GM12878 (cell line): Measurements from ENCODE around the gene SLC35F3. TPM values are rescaled to one million over a fixed set of nuclear protein-coding genes. Genes with fewer than 3 reads are reported as not detected.

Experiments
- ATAC-seq: fragments of 200-7000 bp; cut with Tn5 transposase; 3 replicates; pipeline ENCODE4 v1.9.1; 2020; ENCODE audit warnings: mild to moderate bottlenecking, moderate library complexity
- BruUV-seq: library from RNA; stranded (reverse); fragments of 400-500 nt; replicated peaks from 2 replicates; lab custom pipeline; 2021; lab: Mats Ljungman, UMichigan
- CTCF ChIA-PET: fragments of 300-600 bp; sonication (Branson Sonifier 250); formaldehyde crosslinking; extraction: SDS; loops from one replicate; lab custom pipeline; 2021; ENCODE audit warnings: inconsistent platforms; lab: Yijun Ruan, JAX
- POLR2A ChIA-PET: fragments of 350-600 bp; formaldehyde crosslinking; extraction: SDS; loops from one replicate; lab custom pipeline; 2021; ENCODE audit warnings: inconsistent platforms; lab: Charles Lee
- RAD21 ChIA-PET: fragments of 300-600 bp; sonication (Branson Sonifier 250); formaldehyde crosslinking; loops from one replicate; lab custom pipeline; 2023; ENCODE audit warnings: antibody characterized with exemption; ENCODE audit not compliant: unreplicated experiment; lab: Charles Lee
- SMC1A ChIA-PET: fragments of 300-600 bp; sonication (Branson Sonifier 250); formaldehyde crosslinking; loops from one replicate; lab custom pipeline; 2023; ENCODE audit not compliant: unreplicated experiment, uncharacterized antibody; lab: Charles Lee
- DNase-seq: peaks from one replicate; pipeline ENCODE4 v3.0.0-alpha.2; 2011; ENCODE audit warnings: low read depth, low spot score
- FAIRE-seq: peaks from 3 replicates; lab custom pipeline; 2011; peaks lifted over from hg19 to GRCh38; lab: Jason Lieb, UNC
- H2AFZ ChIP-seq: 2 replicates; pipeline ENCODE4 v1.6.0; 2011; ENCODE audit warnings: low read depth, low read length, control low read depth; ENCODE audit not compliant: control insufficient read depth
- H3K27ac ChIP-seq: 2 replicates; pipeline ENCODE4 v1.5.1; 2011; ENCODE audit warnings: control low read depth; ENCODE audit not compliant: control insufficient read depth, insufficient read depth
- H3K27me3 ChIP-seq, 2 experiments: replicated peaks in 1 of 2; 2 replicates each; pipeline versions ENCODE4 v1.6.0 to v1.6.1; 2011; ENCODE audit warnings: low read length in 1 of 2; ENCODE audit not compliant: control insufficient read depth in 2 of 2, insufficient read depth in 2 of 2
- H3K36me3 ChIP-seq, 2 experiments: 2 replicates each; pipeline ENCODE4 v1.5.1; 2011; ENCODE audit warnings: low read length in 1 of 2; ENCODE audit not compliant: control insufficient read depth in 2 of 2, insufficient read depth in 2 of 2
- H3K4me1 ChIP-seq: 2 replicates; pipeline ENCODE4 v1.6.1; 2011; ENCODE audit warnings: mild to moderate bottlenecking, low read length, moderate library complexity, mixed read lengths; ENCODE audit not compliant: control insufficient read depth, insufficient read depth
- H3K4me2 ChIP-seq: 2 replicates; pipeline ENCODE4 v1.6.0; 2011; ENCODE audit warnings: control low read depth; ENCODE audit not compliant: control insufficient read depth, insufficient read depth
- H3K4me3 ChIP-seq: fragments of 200-600 bp; sonication (generic); 2 replicates; pipeline ENCODE4 v1.5.1; 2016
- H3K79me2 ChIP-seq: 2 replicates; pipeline ENCODE4 v1.6.0; 2011; ENCODE audit warnings: low read length; ENCODE audit not compliant: control insufficient read depth, insufficient read depth
- H3K9ac ChIP-seq: 2 replicates; pipeline ENCODE4 v1.8.0; 2011; ENCODE audit warnings: low read length, control low read depth, mixed read lengths; ENCODE audit not compliant: control insufficient read depth, insufficient read depth
- H3K9me3 ChIP-seq: replicated peaks from 3 replicates; pipeline ENCODE4 v1.5.1; 2011; ENCODE audit warnings: mild to moderate bottlenecking, low read length; ENCODE audit not compliant: control insufficient read depth, insufficient read depth
- H4K20me1 ChIP-seq: 2 replicates; pipeline ENCODE4 v1.6.0; 2011; ENCODE audit not compliant: control insufficient read depth, insufficient read depth
- BCL11A ChIP-seq: IDR thresholded peaks from 2 replicates; pipeline ENCODE4 v1.6.1; 2011; ENCODE audit warnings: low read depth, low read length
- BHLHE40 ChIP-seq, 2 experiments: fragments of 450-650 bp in 1 of 2; IDR thresholded peaks; 2 replicates each; pipeline ENCODE4 v1.6.1; 2011 to 2017; ENCODE audit warnings: low read depth in 2 of 2, borderline replicate concordance in 1 of 2, improper control_type of control experiment in 1 of 2, low read length in 1 of 2, mild to moderate bottlenecking in 1 of 2
- CEBPB ChIP-seq, 2 experiments: fragments of 150-350 bp in 1 of 2; IDR thresholded peaks; 2 replicates each; pipeline ENCODE4 v1.6.1; 2012 to 2014; ENCODE audit warnings: low read depth in 2 of 2, low read length in 2 of 2, borderline replicate concordance in 1 of 2, inconsistent platforms in 1 of 2
- ESRRA ChIP-seq: IDR thresholded peaks from 2 replicates; pipeline ENCODE4 v1.6.1; 2012; ENCODE audit warnings: mild to moderate bottlenecking, low read length, improper control_type of control experiment
- GABPA ChIP-seq: IDR thresholded peaks from 2 replicates; pipeline ENCODE4 v1.6.1; 2014; ENCODE audit warnings: antibody characterized with exemption, low read depth, mild to moderate bottlenecking, inconsistent platforms
- IKZF2 ChIP-seq, 2 experiments: fragments of 450-650 bp; IDR thresholded peaks; 2 replicates each; pipeline ENCODE4 v1.6.1; 2017; ENCODE audit warnings: mild to moderate bottlenecking in 2 of 2, moderate library complexity in 2 of 2
- KLF5 ChIP-seq: fragments of 450-650 bp; IDR thresholded peaks from 2 replicates; pipeline ENCODE4 v1.6.1; 2014; ENCODE audit warnings: mild to moderate bottlenecking; ENCODE audit not compliant: partially characterized antibody
- MEF2A ChIP-seq: IDR thresholded peaks from 2 replicates; pipeline ENCODE4 v1.6.1; 2011; ENCODE audit warnings: low read depth, mild to moderate bottlenecking, low read length, moderate library complexity; ENCODE audit not compliant: insufficient read depth
- STAT1 ChIP-seq: fragments of 450-650 bp; conservative IDR thresholded peaks from 2 replicates; pipeline ENCODE4 v1.6.1; 2014; ENCODE audit warnings: antibody characterized with exemption, mild to moderate bottlenecking
- SUZ12 ChIP-seq: fragments of 200-600 bp; sonication (generic); IDR thresholded peaks from one replicate; pipeline ENCODE4 v1.6.1; 2018; ENCODE audit warnings: antibody characterized with exemption, mild to moderate bottlenecking; ENCODE audit not compliant: unreplicated experiment
- WRNIP1 ChIP-seq: IDR thresholded peaks from 2 replicates; pipeline ENCODE4 v1.6.1; 2011; ENCODE audit warnings: low read depth, low read length, improper control_type of control experiment, borderline replicate concordance
- WGBS: methylation state at CpG from one replicate; pipeline ENCODE4 v1.1.6; 2016; ENCODE audit warnings: low lambda C conversion rate; ENCODE audit not compliant: insufficient replicate concordance, insufficient coverage; ENCODE audit errors: missing lambda C conversion rate; 5-methylcytosine and 5-hydroxymethylcytosine counted together
- in situ Hi-C: fragments of 300-500 bp; cut with MboI; formaldehyde crosslinking; loops from 9 replicates; pipeline ENCODE4 v1.14.3; 2018; ENCODE audit warnings: mixed read lengths
- intact Hi-C: fragments of 100-400 bp; cut with micrococcal nuclease; formaldehyde crosslinking; loops from one replicate; pipeline ENCODE4 v1.14.2; 2022; ENCODE audit not compliant: unreplicated experiment
- polyA plus RNA-seq, 11 experiments: library from polyadenylated mRNA; depleted of rRNA in 4 of 11; unstranded in 6 of 11; stranded (reverse) in 5 of 11; fragments of >200 nt; fragmentation: Nextera tagmentation in 4 of 11; fragmentation: Illumina TruSeq in 1 of 11; extraction: Ambion mirVana in 4 of 11; extraction: Trizol in 1 of 11; gene quantifications; 1 replicate in 1 of 11; 2 replicates in 10 of 11; pipeline versions ENCODE4 v1.2.1 to v1.2.3, GENCODE V29; 2011 to 2016; ENCODE audit warnings: inconsistent platforms in 2 of 11, missing spikeins in 2 of 11, low read depth in 1 of 11
- total RNA-seq, 4 experiments: library from RNA; depleted of rRNA in 3 of 4; stranded (reverse); fragments of >200 nt in 3 of 4; fragmentation: Illumina TruSeq in 1 of 4; extraction: Trizol in 1 of 4; gene quantifications; 2 replicates each; pipeline versions ENCODE4 v1.2.1 to v1.2.3, GENCODE V29; 2013 to 2021

The SLC35F3 gene
- total and polyA plus RNA-seq, 10 of the 15 experiments (the other 5 are each of a cell fraction or from before 2014, with no cell fraction given): 1.0 to 8.6 (median 5.7) TPM

DNA sequence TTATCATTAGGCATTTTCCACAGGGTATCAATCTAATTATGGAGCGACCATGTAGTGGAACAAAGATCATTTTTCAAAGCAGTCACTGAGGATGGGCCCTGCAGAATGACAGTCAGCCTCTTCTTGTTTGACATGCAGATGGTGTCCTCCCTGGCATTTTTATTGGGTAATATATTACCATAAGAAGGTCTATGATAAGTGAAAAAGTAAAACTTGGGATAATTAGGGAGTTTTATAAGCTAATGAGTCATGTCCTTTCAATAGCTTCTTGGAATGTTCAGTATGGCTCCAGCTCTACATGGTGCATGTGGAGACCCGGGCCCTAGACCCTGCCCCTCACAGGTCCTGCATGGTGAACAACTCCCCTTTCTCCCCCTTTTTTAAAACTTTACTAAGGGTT is 236.5 kb downstream of the SLC35F3 start (continued):
- TF ChIP-seq IKZF2 (IDR thresholded peaks at IDR 0.05) (no peak), BCL11A (no peak), MEF2A (no peak)

DNA sequence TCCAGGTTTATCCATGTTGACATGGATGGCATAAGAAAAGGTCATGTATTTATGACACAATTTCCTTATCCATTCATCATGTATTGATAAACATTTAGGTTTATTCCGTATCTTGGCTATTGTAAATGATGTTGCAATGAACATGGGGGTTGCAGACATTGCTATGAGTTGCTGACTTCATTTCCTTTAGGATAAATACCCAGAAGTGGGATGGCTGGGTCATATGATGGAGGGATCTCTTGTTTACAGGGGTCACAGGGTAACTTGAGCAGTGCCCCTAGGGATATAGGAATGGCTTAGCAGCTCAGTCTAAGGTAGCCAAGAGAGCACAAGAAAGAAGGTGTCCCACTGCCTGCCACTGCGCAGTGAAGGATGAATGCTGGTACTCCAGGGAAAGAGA is 239.2 kb downstream of the SLC35F3 start:
- no peak overlapping the region for H3K4me2 ChIP-seq
- ChIA-PET RAD21 (no interaction called here), POLR2A (no interaction called here), SMC1A (no interaction called here), CTCF (no interaction called here)
- no peaks in the 10 kb centered on the region for H3K36me3 ChIP-seq
- H3K9me3 ChIP-seq: no peaks in the 10 kb centered on the region; the same call in 2 of the 3 replicates
- no peak overlapping the region for H2AFZ ChIP-seq
- no peak for ATAC-seq
- no peaks in the 10 kb centered on the region for H3K79me2 ChIP-seq
- no peak overlapping the region for H3K4me3 ChIP-seq
- no peak for TF ChIP-seq CEBPB (IDR thresholded peaks at IDR 0.05; ENCODE audit: borderline replicate concordance in 1 of 2, low read depth in 2 of 2, low read length in 2 of 2)
- TF ChIP-seq GABPA: no peak
- no peak for TF ChIP-seq WRNIP1
- no peak for TF ChIP-seq KLF5
- no peak for TF ChIP-seq BHLHE40 (IDR thresholded peaks at IDR 0.05; ENCODE audit: borderline replicate concordance in 1 of 2, low read depth in 2 of 2, low read length in 1 of 2)
- TF ChIP-seq SUZ12: no peak
- TF ChIP-seq ESRRA: no peak
- no peak for TF ChIP-seq STAT1
- H3K9ac ChIP-seq: no peak overlapping the region
- BruUV-seq: no TSS peak
- H4K20me1 ChIP-seq: no peaks in the 10 kb centered on the region
- no peaks in the 10 kb centered on the region for H3K4me1 ChIP-seq
- intact Hi-C loops (no loop called here), in situ Hi-C loops (no loop called here)
- DNase-seq: no peak
- no peak overlapping the region for H3K27ac ChIP-seq
- no peak for FAIRE-seq
- 38% methylated on average over 2 of the region's 2 CpGs for WGBS
- H3K27me3 ChIP-seq: no peaks in the 10 kb centered on the region; a peak in 1 of 4 replicates
